Stimulated activated CD8-positive, alpha-beta memory T cell treated with anti-CD3 and anti-CD28 coated beads, Interleukin-2, amount 100 ng/mL, for 1 hour (primary cell): Measurements from ENCODE around the gene EPN2.

Experiments used
- DNase-seq, 2 donors: peaks; one replicate each; pipeline ENCODE4 v3.0.0-alpha.2; 2020; ENCODE audit warnings: low read depth in 2 of 2

Gene EPN2

GRCh38 chr17:19311421-19312215 is 74.5 kb downstream of the EPN2 start:
- no peak for DNase-seq

GRCh38 chr17:19312406-19312805 is 75.2 kb downstream of the EPN2 start:
- DNase-seq = no peak

GRCh38 chr17:19313066-19313745 is 76.0 kb downstream of the EPN2 start:
- DNase-seq = no peak

GRCh38 chr17:19313746-19314651 is 76.8 kb downstream of the EPN2 start:
- DNase-seq = no peak

- DNase-seq = no peak
Measured at GRCh38 chr17:19315104-19315503, 77.9 kb downstream of the EPN2 start.

GRCh38 chr17:19316761-19317358 is 79.7 kb downstream of the EPN2 start:
- no peak for DNase-seq

GRCh38 chr17:19317359-19318095 is 80.4 kb downstream of the EPN2 start:
- no peak for DNase-seq

GRCh38 chr17:19318611-19319010 is 81.4 kb downstream of the EPN2 start:
- no peak for DNase-seq

GRCh38 chr17:19319771-19320505 is 82.8 kb downstream of the EPN2 start:
- DNase-seq = no peak

GRCh38 chr17:19320876-19321275 is 83.7 kb downstream of the EPN2 start:
- DNase-seq = no peak

GRCh38 chr17:19321481-19322128 is 84.4 kb downstream of the EPN2 start:
- DNase-seq = no peak

GRCh38 chr17:19322129-19322505 is 85.0 kb downstream of the EPN2 start:
- no peak for DNase-seq

GRCh38 chr17:19322861-19323260 is 85.7 kb downstream of the EPN2 start:
- no peak for DNase-seq

- no peak for DNase-seq
Measured at GRCh38 chr17:19325542-19325941, 88.4 kb downstream of the EPN2 start.

GRCh38 chr17:19327031-19327783 is 90.0 kb downstream of the EPN2 start:
- DNase-seq = no peak

GRCh38 chr17:19328441-19329061 is 91.4 kb downstream of the EPN2 start:
- no peak for DNase-seq

GRCh38 chr17:19329136-19329535 is 92.0 kb downstream of the EPN2 start:
- no peak for DNase-seq

GRCh38 chr17:19329839-19330238 is 92.7 kb downstream of the EPN2 start:
- no peak for DNase-seq

GRCh38 chr17:19330271-19330670 is 93.1 kb downstream of the EPN2 start:
- no peak for DNase-seq
